MM.1S (cell line): Measurements from ENCODE around the gene ARPC5.
"Not testable (repeated sequence)": the region's sequence is repeated elsewhere in the genome, so short reads cannot be mapped to it uniquely, and the experiment has no call there.

Source experiments
- DNase-seq: peaks from one replicate; pipeline ENCODE4 v3.0.0-alpha.2; 2015
- H2AFZ ChIP-seq: fragments of 300-600 bp; sonication (generic); 2 replicates; pipeline ENCODE4 v1.6.0; 2016; ENCODE audit warnings: antibody characterized with exemption, low read length
- H3F3A ChIP-seq: fragments of 300-600 bp; sonication (generic); 2 replicates; pipeline ENCODE4 v1.6.1; 2016; ENCODE audit warnings: mild to moderate bottlenecking, antibody characterized with exemption, low read length, moderate library complexity, mixed read lengths; ENCODE audit not compliant: insufficient read depth
- H3K27ac ChIP-seq: fragments of 300-600 bp; sonication (generic); 2 replicates; pipeline ENCODE4 v1.5.1; 2016; ENCODE audit warnings: mild to moderate bottlenecking, low read length
- H3K27me3 ChIP-seq: fragments of 300-600 bp; sonication (generic); replicated peaks from 2 replicates; pipeline ENCODE4 v1.6.0; 2016; ENCODE audit warnings: low read length; ENCODE audit not compliant: insufficient read depth
- H3K36me3 ChIP-seq: fragments of 300-600 bp; sonication (generic); replicated peaks from 2 replicates; pipeline ENCODE4 v1.6.1; 2016; ENCODE audit warnings: mild to moderate bottlenecking, low read length, mixed read lengths; ENCODE audit not compliant: insufficient read depth
- H3K4me1 ChIP-seq: fragments of 300-600 bp; sonication (generic); 2 replicates; pipeline ENCODE4 v1.6.1; 2016; ENCODE audit warnings: low read length, mixed read lengths
- H3K4me2 ChIP-seq: fragments of 300-600 bp; sonication (generic); 2 replicates; pipeline ENCODE4 v1.6.0; 2016; ENCODE audit warnings: low read depth, low read length
- H3K4me3 ChIP-seq: fragments of 300-600 bp; sonication (generic); 2 replicates; pipeline ENCODE4 v1.5.1; 2016; ENCODE audit warnings: low read length, mixed read lengths
- H3K79me2 ChIP-seq: fragments of 300-600 bp; sonication (generic); 2 replicates; pipeline ENCODE4 v1.6.1; 2016; ENCODE audit warnings: mixed run types, low read length, mixed read lengths
- H3K9ac ChIP-seq: fragments of 300-600 bp; sonication (generic); 2 replicates; pipeline ENCODE4 v1.6.1; 2016; ENCODE audit warnings: low read length, mixed read lengths
- H3K9me2 ChIP-seq: fragments of 300-600 bp; sonication (generic); replicated peaks from 2 replicates; pipeline ENCODE4 v1.6.1; 2016; ENCODE audit warnings: mild to moderate bottlenecking, low read length, mixed read lengths; ENCODE audit not compliant: insufficient read depth
- H3K9me3 ChIP-seq: fragments of 300-600 bp; sonication (generic); replicated peaks from 2 replicates; pipeline ENCODE4 v1.6.1; 2016; ENCODE audit warnings: mild to moderate bottlenecking, low read length, mixed read lengths; ENCODE audit not compliant: insufficient read depth
- H4K20me1 ChIP-seq: fragments of 300-600 bp; sonication (generic); 2 replicates; pipeline ENCODE4 v1.6.1; 2016; ENCODE audit warnings: mild to moderate bottlenecking, low read length, moderate library complexity, mixed read lengths; ENCODE audit not compliant: insufficient read depth
- EZH2 ChIP-seq: fragments of 300-600 bp; sonication (generic); optimal IDR thresholded peaks from 2 replicates; pipeline ENCODE3; 2017; ENCODE audit warnings: low read depth, mild to moderate bottlenecking, antibody characterized with exemption, low read length, mixed read lengths
- EZH2phosphoT487 ChIP-seq: fragments of 300-600 bp; sonication (generic); IDR thresholded peaks from 2 replicates; pipeline ENCODE4 v1.6.1; 2018; ENCODE audit warnings: antibody characterized with exemption, low read length
- TF ChIP-seq, protein P1 (sequence below): fragments of 300-600 bp; sonication (generic); IDR thresholded peaks from 2 replicates; pipeline ENCODE4 v1.5.1; 2016; ENCODE audit warnings: antibody characterized with exemption, low read length, mixed read lengths

Gene ARPC5

DNA sequence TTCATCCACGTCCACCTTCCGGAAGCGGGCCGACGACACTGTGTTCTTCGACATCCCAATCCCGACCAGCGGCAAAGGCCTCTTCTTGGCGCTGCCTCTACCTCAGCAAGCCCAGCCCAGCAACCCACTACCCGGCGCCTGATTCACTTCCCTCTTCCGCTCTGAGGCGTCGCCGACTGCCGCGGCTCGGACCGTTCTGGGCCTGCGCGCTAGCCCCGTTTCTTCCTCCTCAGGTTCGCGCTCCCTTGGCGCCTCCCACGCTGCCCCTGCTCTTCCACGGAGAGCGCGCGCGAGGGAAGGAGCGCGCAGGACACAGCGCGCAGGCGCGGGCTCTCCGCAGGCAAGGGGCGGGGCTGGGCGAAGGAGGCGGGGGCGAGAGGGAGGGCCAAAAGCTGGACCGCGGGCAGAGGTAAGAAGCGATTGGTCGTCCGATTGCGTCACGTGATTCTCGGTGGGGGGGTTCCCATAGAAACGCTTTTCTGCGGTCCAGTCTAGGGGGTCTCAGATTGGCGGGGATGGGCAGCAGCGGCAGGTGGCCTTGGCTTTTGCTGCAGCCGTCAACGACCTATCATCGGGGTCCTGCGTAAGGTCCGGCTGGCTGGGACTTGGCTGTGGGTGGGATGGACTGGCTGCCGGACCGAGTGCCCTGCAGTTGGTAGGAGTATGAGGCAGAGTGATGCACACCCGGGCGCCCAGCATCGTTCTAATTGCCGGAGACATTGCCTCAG lies at the start of gene ARPC5:
Gene ARPC5 (minus strand): TSS at position 178 of the 728 bp plus-strand sequence. CDS start 124 bp downstream, at position 54.
- H3K4me1 ChIP-seq, result peaks cover 19% of the 10 kb centered on the region
- H3K79me2 ChIP-seq, result peaks cover 48% of the 10 kb centered on the region
- no peaks in the 10 kb centered on the region for H3K9me2 ChIP-seq
- no peaks in the 10 kb centered on the region for H3K9me3 ChIP-seq
- peak within 1 kb of the TSS; percentile 97 for H2AFZ ChIP-seq
- H3K4me3 ChIP-seq, result peak within 1 kb of the TSS; percentile 91
- peaks cover 19% of the 10 kb centered on the region for H3F3A ChIP-seq
- peak within 1 kb of the TSS; percentile 52; the same call in 1 of the 2 replicates for H3K27ac ChIP-seq
- H3K4me2 ChIP-seq, result peak within 1 kb of the TSS; percentile 93
- H4K20me1 ChIP-seq, result peaks cover 5% of the 10 kb centered on the region; the same call in 1 of the 2 replicates
- DNase-seq, result peak; percentile 99
- no peaks in the 10 kb centered on the region for H3K27me3 ChIP-seq
- H3K9ac ChIP-seq, result peak within 1 kb of the TSS; percentile 82
- H3K36me3 ChIP-seq, result 0 out of 2 replicates have a peak, but pooled peaks cover 2% of the 10 kb centered on the region
- no peak for TF ChIP-seq EZH2
- TF ChIP-seq, protein P1, sequence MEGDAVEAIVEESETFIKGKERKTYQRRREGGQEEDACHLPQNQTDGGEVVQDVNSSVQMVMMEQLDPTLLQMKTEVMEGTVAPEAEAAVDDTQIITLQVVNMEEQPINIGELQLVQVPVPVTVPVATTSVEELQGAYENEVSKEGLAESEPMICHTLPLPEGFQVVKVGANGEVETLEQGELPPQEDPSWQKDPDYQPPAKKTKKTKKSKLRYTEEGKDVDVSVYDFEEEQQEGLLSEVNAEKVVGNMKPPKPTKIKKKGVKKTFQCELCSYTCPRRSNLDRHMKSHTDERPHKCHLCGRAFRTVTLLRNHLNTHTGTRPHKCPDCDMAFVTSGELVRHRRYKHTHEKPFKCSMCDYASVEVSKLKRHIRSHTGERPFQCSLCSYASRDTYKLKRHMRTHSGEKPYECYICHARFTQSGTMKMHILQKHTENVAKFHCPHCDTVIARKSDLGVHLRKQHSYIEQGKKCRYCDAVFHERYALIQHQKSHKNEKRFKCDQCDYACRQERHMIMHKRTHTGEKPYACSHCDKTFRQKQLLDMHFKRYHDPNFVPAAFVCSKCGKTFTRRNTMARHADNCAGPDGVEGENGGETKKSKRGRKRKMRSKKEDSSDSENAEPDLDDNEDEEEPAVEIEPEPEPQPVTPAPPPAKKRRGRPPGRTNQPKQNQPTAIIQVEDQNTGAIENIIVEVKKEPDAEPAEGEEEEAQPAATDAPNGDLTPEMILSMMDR, result no peak
- TF ChIP-seq EZH2phosphoT487, result no peak

DNA sequence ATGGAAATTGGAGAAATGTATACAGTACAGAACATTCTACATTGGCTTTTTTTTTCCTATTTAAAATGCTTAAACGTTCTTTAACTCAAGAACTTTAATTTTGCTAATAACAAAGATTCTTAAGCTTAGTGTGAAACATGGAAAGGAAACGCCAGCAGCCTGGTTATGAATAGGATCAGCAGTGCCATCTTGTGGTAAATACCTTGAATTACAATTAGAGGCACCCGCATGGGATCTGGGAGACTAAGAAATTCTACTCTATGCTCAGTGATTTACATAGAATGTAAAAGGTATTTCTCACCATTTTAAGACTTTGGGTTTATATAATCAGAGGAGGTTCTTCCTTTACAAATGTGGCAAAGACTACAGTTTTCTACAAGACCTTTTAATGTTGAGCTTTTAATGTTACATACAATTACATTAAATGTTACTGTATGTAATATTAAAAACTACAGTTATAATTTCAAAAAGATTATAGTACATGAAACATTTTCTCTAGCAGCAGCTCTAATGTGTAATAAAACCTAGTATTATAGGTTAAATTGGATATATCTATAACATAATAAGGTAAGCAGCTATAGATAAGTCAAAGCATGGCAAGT lies 49.6 kb upstream of the ARPC5 start:
- no peaks in the 10 kb centered on the region for H4K20me1 ChIP-seq
- no peak overlapping the region for H2AFZ ChIP-seq
- H3K4me1 ChIP-seq, result peaks cover 8% of the 10 kb centered on the region
- no peaks in the 10 kb centered on the region for H3K9me3 ChIP-seq
- no peaks in the 10 kb centered on the region for H3K9me2 ChIP-seq
- H3K4me3 ChIP-seq, result no peak overlapping the region
- H3K4me2 ChIP-seq, result no peak overlapping the region
- H3K27ac ChIP-seq, result no peak overlapping the region
- no peaks in the 10 kb centered on the region for H3K27me3 ChIP-seq
- H3K9ac ChIP-seq, result no peak overlapping the region
- no peaks in the 10 kb centered on the region for H3K79me2 ChIP-seq
- TF ChIP-seq EZH2phosphoT487, result no peak
- TF ChIP-seq, protein P1, result peak; percentile 90
- no peaks in the 10 kb centered on the region for H3K36me3 ChIP-seq
- DNase-seq, result peak; percentile 82
- no peaks in the 10 kb centered on the region for H3F3A ChIP-seq

DNA sequence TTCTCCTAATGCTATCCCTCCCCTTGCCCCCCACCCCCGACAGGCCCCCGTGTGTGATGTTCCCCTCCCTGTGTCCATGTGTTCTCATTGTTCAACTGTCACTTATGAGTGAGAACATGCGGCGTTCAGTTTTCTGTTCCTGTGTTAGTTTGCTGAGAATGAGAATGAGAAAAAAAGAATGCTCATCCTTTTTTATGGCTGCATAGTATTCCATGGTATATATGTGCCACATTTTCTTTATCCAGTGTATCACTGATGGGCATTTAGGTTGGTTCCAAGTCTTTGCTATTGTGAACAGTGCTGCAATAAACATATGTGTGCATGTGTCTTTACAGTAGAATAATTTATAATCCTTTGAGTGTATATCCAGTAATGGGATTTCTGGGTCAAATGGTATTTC lies 43.8 kb upstream of the ARPC5 start:
- not testable (repeated sequence) for H3K4me3 ChIP-seq, H3K9me3 ChIP-seq, H3K36me3 ChIP-seq, H3K9me2 ChIP-seq, H3K4me2 ChIP-seq, H3K79me2 ChIP-seq, H3K27me3 ChIP-seq, H4K20me1 ChIP-seq, H3K27ac ChIP-seq, H3K4me1 ChIP-seq, DNase-seq, H3F3A ChIP-seq, H3K9ac ChIP-seq, H2AFZ ChIP-seq

DNA sequence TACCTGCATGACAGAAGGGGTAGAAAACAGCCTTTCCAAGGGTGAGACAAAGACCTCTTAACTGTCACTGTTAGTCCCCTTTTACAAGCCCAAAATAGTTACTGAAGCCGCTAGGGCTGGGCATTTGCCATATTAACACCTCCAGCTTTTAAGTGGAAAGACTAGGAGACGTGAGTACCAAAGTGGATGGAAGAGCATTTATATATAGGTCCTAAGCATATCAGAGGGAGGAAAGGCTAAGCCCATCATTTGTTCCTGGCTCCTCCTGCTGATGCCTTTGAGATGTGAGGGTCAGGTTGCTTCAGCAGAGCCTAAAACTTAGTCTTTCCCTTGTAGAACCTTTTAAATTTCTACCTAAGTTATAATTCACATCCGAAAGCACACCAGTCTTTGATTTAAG lies 43.2 kb upstream of the ARPC5 start:
- no peaks in the 10 kb centered on the region for H3K4me1 ChIP-seq
- no peaks in the 10 kb centered on the region for H3F3A ChIP-seq
- H3K4me2 ChIP-seq, result no peak overlapping the region
- TF ChIP-seq, protein P1, result no peak
- no peak for TF ChIP-seq EZH2
- TF ChIP-seq EZH2phosphoT487, result no peak
- no peaks in the 10 kb centered on the region for H3K9me2 ChIP-seq
- no peaks in the 10 kb centered on the region for H4K20me1 ChIP-seq
- H3K9me3 ChIP-seq, result no peaks in the 10 kb centered on the region
- no peak overlapping the region for H3K4me3 ChIP-seq
- no peaks in the 10 kb centered on the region for H3K79me2 ChIP-seq
- no peaks in the 10 kb centered on the region for H3K36me3 ChIP-seq
- no peak overlapping the region for H3K9ac ChIP-seq
- no peak for DNase-seq
- no peak overlapping the region for H2AFZ ChIP-seq
- no peaks in the 10 kb centered on the region for H3K27me3 ChIP-seq
- no peak overlapping the region for H3K27ac ChIP-seq
